Measurements from ENCODE around the gene CDC20B.

CDC20B gene

DNA sequence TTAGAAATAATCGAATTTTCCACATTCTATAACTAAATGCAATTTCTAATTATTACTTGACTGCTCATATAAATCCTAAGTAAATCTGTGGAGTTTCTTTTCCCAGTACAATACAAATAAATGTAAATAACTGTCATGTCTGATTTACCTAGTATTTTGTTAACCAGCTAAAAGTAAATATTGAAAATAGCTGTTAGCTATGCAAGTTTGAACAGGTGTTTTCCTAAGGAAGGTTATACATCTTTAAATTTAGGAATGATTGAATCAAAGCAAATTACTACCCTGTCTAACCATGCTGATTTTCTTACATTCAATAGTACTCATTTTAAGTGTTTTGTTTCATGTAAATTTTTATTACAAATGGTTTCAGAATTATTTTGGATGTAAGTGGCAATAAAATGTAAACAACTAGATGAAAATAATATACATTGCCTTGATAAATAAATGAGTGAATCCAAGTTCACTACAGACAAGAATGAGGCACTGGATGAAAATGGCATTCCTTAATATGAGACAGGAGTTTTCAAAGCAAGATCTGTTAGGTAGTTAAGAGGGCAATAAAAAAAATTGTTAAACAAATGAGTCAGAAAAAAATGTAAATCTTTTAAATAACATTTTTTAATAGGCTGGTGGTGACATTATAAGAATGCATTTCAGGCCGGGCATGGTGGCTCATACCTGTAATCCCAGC is 38.4 kb upstream of the CDC20B start (continued):
- TF ChIP-seq ZNF221 (tag by site-specific recombination; IDR thresholded peaks at IDR 0.05; ENCODE audit: borderline replicate concordance) (no peak), ZFP69B (tag by site-specific recombination; IDR thresholded peaks at IDR 0.05) (no peak), ZNF223 (tag by site-specific recombination; IDR thresholded peaks at IDR 0.05) (no peak)

DNA sequence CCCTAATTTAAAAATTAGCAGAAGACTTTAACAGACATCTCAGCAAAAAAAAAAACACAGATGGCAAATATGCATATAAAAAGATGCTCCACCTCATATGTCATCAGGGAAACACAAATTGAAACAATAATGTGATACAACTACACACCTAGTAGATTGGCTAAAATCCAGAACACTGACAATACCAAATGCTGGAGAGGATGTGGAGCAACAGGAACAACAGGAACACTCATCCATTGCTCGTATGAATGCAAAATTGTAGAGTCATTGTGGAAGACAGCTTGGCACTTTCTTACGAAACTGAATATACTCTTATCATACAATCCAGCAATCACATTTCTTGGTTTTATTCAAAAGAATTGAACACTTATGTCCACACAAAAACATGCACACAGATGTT is 32.0 kb upstream of the CDC20B start:
- Histone ChIP-seq H3K9me3 (ENCODE audit: control insufficient read depth, insufficient read depth, low read depth, low read length) (no peaks in the 10 kb centered on the region), H3K27ac (ENCODE audit: extremely low read depth, low read depth, low read length) (no peak overlapping the region), H3K36me3 (ENCODE audit: control insufficient read depth in 2 of 2, insufficient read depth in 1 of 2, low read length in 2 of 2) (no peaks in the 10 kb centered on the region), H3K4me3 (ENCODE audit: low read depth, low read length) (no peak overlapping the region), H3K4me1 (ENCODE audit: control insufficient read depth, insufficient read depth, low read length) (no peaks in the 10 kb centered on the region)
- TF ChIP-seq ZNF211 (tag by site-specific recombination; IDR thresholded peaks at IDR 0.05; ENCODE audit: low read depth): no peak
- no peak for TF ChIP-seq SP3 (tag by site-specific recombination; IDR thresholded peaks at IDR 0.05)
- TF ChIP-seq ZNF335 (tag by site-specific recombination; conservative IDR thresholded peaks at IDR 0.05): no peak
- TF ChIP-seq ZNF776 (tag by site-specific recombination; IDR thresholded peaks at IDR 0.05; ENCODE audit: borderline replicate concordance): no peak
- TF ChIP-seq ZNF501 (tag by site-specific recombination; IDR thresholded peaks at IDR 0.05): no peak
- TF ChIP-seq ZFP37 (tag by site-specific recombination; IDR thresholded peaks at IDR 0.05): no peak
- TF ChIP-seq, protein P1, sequence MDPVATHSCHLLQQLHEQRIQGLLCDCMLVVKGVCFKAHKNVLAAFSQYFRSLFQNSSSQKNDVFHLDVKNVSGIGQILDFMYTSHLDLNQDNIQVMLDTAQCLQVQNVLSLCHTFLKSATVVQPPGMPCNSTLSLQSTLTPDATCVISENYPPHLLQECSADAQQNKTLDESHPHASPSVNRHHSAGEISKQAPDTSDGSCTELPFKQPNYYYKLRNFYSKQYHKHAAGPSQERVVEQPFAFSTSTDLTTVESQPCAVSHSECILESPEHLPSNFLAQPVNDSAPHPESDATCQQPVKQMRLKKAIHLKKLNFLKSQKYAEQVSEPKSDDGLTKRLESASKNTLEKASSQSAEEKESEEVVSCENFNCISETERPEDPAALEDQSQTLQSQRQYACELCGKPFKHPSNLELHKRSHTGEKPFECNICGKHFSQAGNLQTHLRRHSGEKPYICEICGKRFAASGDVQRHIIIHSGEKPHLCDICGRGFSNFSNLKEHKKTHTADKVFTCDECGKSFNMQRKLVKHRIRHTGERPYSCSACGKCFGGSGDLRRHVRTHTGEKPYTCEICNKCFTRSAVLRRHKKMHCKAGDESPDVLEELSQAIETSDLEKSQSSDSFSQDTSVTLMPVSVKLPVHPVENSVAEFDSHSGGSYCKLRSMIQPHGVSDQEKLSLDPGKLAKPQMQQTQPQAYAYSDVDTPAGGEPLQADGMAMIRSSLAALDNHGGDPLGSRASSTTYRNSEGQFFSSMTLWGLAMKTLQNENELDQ (tag by site-specific recombination; IDR thresholded peaks at IDR 0.05; ENCODE audit: low read depth): no peak
- no peak for TF ChIP-seq ZNF433 (tag by site-specific recombination; IDR thresholded peaks at IDR 0.05; ENCODE audit: low read depth)
- TF ChIP-seq, protein P2, sequence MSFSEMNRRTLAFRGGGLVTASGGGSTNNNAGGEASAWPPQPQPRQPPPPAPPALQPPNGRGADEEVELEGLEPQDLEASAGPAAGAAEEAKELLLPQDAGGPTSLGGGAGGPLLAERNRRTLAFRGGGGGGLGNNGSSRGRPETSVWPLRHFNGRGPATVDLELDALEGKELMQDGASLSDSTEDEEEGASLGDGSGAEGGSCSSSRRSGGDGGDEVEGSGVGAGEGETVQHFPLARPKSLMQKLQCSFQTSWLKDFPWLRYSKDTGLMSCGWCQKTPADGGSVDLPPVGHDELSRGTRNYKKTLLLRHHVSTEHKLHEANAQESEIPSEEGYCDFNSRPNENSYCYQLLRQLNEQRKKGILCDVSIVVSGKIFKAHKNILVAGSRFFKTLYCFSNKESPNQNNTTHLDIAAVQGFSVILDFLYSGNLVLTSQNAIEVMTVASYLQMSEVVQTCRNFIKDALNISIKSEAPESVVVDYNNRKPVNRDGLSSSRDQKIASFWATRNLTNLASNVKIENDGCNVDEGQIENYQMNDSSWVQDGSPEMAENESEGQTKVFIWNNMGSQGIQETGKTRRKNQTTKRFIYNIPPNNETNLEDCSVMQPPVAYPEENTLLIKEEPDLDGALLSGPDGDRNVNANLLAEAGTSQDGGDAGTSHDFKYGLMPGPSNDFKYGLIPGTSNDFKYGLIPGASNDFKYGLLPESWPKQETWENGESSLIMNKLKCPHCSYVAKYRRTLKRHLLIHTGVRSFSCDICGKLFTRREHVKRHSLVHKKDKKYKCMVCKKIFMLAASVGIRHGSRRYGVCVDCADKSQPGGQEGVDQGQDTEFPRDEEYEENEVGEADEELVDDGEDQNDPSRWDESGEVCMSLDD (tag by site-specific recombination; IDR thresholded peaks at IDR 0.05): no peak
- TF ChIP-seq SETDB1 (IDR thresholded peaks at IDR 0.05; ENCODE audit: insufficient read length, low read length): no peak
- TF ChIP-seq, protein P3, sequence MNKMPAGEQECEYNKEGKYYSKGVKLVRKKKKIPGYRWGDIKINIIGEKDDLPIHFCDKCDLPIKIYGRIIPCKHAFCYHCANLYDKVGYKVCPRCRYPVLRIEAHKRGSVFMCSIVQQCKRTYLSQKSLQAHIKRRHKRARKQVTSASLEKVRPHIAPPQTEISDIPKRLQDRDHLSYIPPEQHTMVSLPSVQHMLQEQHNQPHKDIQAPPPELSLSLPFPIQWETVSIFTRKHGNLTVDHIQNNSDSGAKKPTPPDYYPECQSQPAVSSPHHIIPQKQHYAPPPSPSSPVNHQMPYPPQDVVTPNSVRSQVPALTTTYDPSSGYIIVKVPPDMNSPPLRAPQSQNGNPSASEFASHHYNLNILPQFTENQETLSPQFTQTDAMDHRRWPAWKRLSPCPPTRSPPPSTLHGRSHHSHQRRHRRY (tag by site-specific recombination; IDR thresholded peaks at IDR 0.05): no peak
- no peak for TF ChIP-seq ZBTB7A (tag by site-specific recombination; IDR thresholded peaks at IDR 0.05; ENCODE audit: low read depth)
- TF ChIP-seq OVOL3 (tag by site-specific recombination; IDR thresholded peaks at IDR 0.05): no peak
- no peak for TF ChIP-seq MEIS1 (CRISPR knock-in tag; IDR thresholded peaks at IDR 0.05; ENCODE audit: borderline replicate concordance)
- TF ChIP-seq ZNF221 (tag by site-specific recombination; IDR thresholded peaks at IDR 0.05; ENCODE audit: borderline replicate concordance): no peak
- TF ChIP-seq, protein P4, sequence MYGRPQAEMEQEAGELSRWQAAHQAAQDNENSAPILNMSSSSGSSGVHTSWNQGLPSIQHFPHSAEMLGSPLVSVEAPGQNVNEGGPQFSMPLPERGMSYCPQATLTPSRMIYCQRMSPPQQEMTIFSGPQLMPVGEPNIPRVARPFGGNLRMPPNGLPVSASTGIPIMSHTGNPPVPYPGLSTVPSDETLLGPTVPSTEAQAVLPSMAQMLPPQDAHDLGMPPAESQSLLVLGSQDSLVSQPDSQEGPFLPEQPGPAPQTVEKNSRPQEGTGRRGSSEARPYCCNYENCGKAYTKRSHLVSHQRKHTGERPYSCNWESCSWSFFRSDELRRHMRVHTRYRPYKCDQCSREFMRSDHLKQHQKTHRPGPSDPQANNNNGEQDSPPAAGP (tag by site-specific recombination; IDR thresholded peaks at IDR 0.05): no peak
- no peak for TF ChIP-seq ZNF266 (tag by site-specific recombination; IDR thresholded peaks at IDR 0.05; ENCODE audit: low read depth)
- ChIA-PET POLR2A (no interaction called here), CTCF (interaction anchor here (0.6 to 0.9 kb wide), 2 partner anchors 8 to 21 kb away, joined by 3 read pairs; no protein-coding TSS in a partner anchor)
